SHP77 treated with DMSO at 0.1 percent for 48 hours (cell line): ENCODE results near the gene CEP85.

Experiments
- DNase-seq: peaks from one replicate; lab custom pipeline; 2025; lab: John Stamatoyannopoulos, UW

Gene CEP85

GRCh38 chr1:26278724-26279455 lies 44.9 kb downstream of the CEP85 start:
- no peak for DNase-seq

GRCh38 chr1:26279456-26280332 lies 45.7 kb downstream of the CEP85 start, which contains the start of gene SH3BGRL3:
Gene SH3BGRL3, plus strand, starts transcription at chr1:26280086. Its CDS starts 70 bp downstream, at chr1:26280156.
- DNase-seq, result peak; percentile 43

- no peak for DNase-seq
These were observed 46.5 kb downstream of the CEP85 start for GRCh38 chr1:26280333-26281042.

GRCh38 chr1:26281091-26281958 lies 47.3 kb downstream of the CEP85 start:
- DNase-seq, result no peak

- no peak for DNase-seq
These were observed 48.0 kb downstream of the CEP85 start for GRCh38 chr1:26281971-26282370.

- no peak for DNase-seq
These were observed 48.5 kb downstream of the CEP85 start for GRCh38 chr1:26282401-26282918.

- no peak for DNase-seq
These were observed 49.4 kb downstream of the CEP85 start for GRCh38 chr1:26283279-26283853.

GRCh38 chr1:26283871-26284596 lies 50.0 kb downstream of the CEP85 start:
- DNase-seq, result no peak

- DNase-seq, result peak; percentile 7
These were observed 50.8 kb downstream of the CEP85 start for GRCh38 chr1:26284597-26285347.

GRCh38 chr1:26285366-26286063 lies 51.5 kb downstream of the CEP85 start:
- DNase-seq, result peak; percentile 32

- DNase-seq, result no peak
These were observed 52.0 kb downstream of the CEP85 start for GRCh38 chr1:26286064-26286416.

- DNase-seq, result no peak
These were observed 53.2 kb downstream of the CEP85 start for GRCh38 chr1:26287033-26287711.

GRCh38 chr1:26287811-26288210 lies 53.8 kb downstream of the CEP85 start:
- no peak for DNase-seq

GRCh38 chr1:26288311-26288941 lies 54.4 kb downstream of the CEP85 start:
- no peak for DNase-seq

- no peak for DNase-seq
These were observed 55.4 kb downstream of the CEP85 start for GRCh38 chr1:26289158-26290059.

- no peak for DNase-seq
These were observed 56.3 kb downstream of the CEP85 start for GRCh38 chr1:26290122-26290881.
